MM.1S (cell line): Measurements from ENCODE around the gene RBFOX2.

ENCODE experiments used
- EZH2 ChIP-seq: fragments of 300-600 bp; sonication (generic); optimal IDR thresholded peaks from 2 replicates; pipeline ENCODE3; 2017; ENCODE audit warnings: low read depth, mild to moderate bottlenecking, antibody characterized with exemption, low read length, mixed read lengths
- EZH2phosphoT487 ChIP-seq: fragments of 300-600 bp; sonication (generic); IDR thresholded peaks from 2 replicates; pipeline ENCODE4 v1.6.1; 2018; ENCODE audit warnings: antibody characterized with exemption, low read length
- TF ChIP-seq, protein P1 (sequence below): fragments of 300-600 bp; sonication (generic); IDR thresholded peaks from 2 replicates; pipeline ENCODE4 v1.5.1; 2016; ENCODE audit warnings: antibody characterized with exemption, low read length, mixed read lengths

DNA sequence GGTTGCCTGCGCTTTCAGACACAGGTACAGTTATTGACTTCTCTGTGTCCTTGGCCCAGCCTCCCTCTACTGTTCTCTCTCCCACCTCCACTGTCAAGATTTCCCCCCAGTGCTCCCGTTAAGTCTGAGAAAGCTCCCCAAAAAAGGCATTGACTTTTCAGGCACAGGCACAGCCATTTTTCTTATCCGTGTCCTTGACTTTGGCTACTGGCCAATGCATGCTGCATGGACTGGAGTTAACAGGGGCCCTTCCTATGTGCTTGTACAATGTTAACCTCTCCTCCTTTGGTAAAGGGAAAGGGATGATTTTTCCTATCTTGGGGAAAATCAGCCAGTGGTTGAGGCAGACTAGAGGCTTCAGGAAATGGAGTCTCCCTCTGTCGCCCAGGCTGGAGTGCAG lies 306.7 kb downstream of the RBFOX2 start:
- TF ChIP-seq EZH2 (no peak), EZH2phosphoT487 (no peak)
- TF ChIP-seq, protein P1, sequence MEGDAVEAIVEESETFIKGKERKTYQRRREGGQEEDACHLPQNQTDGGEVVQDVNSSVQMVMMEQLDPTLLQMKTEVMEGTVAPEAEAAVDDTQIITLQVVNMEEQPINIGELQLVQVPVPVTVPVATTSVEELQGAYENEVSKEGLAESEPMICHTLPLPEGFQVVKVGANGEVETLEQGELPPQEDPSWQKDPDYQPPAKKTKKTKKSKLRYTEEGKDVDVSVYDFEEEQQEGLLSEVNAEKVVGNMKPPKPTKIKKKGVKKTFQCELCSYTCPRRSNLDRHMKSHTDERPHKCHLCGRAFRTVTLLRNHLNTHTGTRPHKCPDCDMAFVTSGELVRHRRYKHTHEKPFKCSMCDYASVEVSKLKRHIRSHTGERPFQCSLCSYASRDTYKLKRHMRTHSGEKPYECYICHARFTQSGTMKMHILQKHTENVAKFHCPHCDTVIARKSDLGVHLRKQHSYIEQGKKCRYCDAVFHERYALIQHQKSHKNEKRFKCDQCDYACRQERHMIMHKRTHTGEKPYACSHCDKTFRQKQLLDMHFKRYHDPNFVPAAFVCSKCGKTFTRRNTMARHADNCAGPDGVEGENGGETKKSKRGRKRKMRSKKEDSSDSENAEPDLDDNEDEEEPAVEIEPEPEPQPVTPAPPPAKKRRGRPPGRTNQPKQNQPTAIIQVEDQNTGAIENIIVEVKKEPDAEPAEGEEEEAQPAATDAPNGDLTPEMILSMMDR, result no peak
